CD4-positive, alpha-beta T cell treated with Interferon alpha-2 for 1 hour (primary cell): Measurements from ENCODE around the gene SNCB.
A peak's percentile ranks its signal among the peaks of the same experiment; 100 is the strongest.

Experiments used
- DNase-seq, 2 donors: peaks; one replicate each; pipeline ENCODE4 v3.0.0-alpha.2; 2020 to 2022

The SNCB gene

GRCh38 chr5:176660860-176661641 is 30.7 kb upstream of the SNCB start:
- peak; percentile 77 to 82 for DNase-seq

- DNase-seq: no peak
These were observed 30.2 kb upstream of the SNCB start for GRCh38 chr5:176660530-176660859.

GRCh38 chr5:176659860-176660461 is 29.6 kb upstream of the SNCB start:
- no peak for DNase-seq

GRCh38 chr5:176659512-176659839 is 29.1 kb upstream of the SNCB start:
- no peak for DNase-seq

GRCh38 chr5:176658817-176659511 is 28.6 kb upstream of the SNCB start:
- DNase-seq: peak; percentile 8 to 58

- peak; percentile 63 to 71 for DNase-seq
These were observed 27.8 kb upstream of the SNCB start for GRCh38 chr5:176658007-176658599.

GRCh38 chr5:176656467-176656990 is 26.2 kb upstream of the SNCB start:
- DNase-seq: no peak

- DNase-seq: no peak
These were observed 24.5 kb upstream of the SNCB start for GRCh38 chr5:176654856-176655255.

- DNase-seq: peak; percentile 38 to 52
These were observed 23.4 kb upstream of the SNCB start for GRCh38 chr5:176653401-176654385.

- no peak for DNase-seq
These were observed 21.8 kb upstream of the SNCB start for GRCh38 chr5:176652136-176652535.

- no peak for DNase-seq
These were observed 21.2 kb upstream of the SNCB start for GRCh38 chr5:176651472-176651980.

GRCh38 chr5:176650354-176650884 is 20.1 kb upstream of the SNCB start:
- no peak for DNase-seq

GRCh38 chr5:176648474-176649194 is 18.3 kb upstream of the SNCB start:
- DNase-seq: peak; percentile 28 to 44

- DNase-seq: peak in 1 of 2 donors; percentile 11
These were observed 17.6 kb upstream of the SNCB start for GRCh38 chr5:176647843-176648473.

GRCh38 chr5:176647030-176647842 is 16.9 kb upstream of the SNCB start, which contains the start of gene TSPAN17:
Gene TSPAN17, plus strand, starts transcription at chr5:176647484. Its CDS starts 132 bp downstream, at chr5:176647616.
- DNase-seq: peak; percentile 99

GRCh38 chr5:176646707-176647029 is 16.3 kb upstream of the SNCB start:
- no peak for DNase-seq

GRCh38 chr5:176646049-176646706 is 15.8 kb upstream of the SNCB start:
- DNase-seq: no peak

GRCh38 chr5:176644878-176645670 is 14.7 kb upstream of the SNCB start:
- DNase-seq: no peak
